ENCODE results near the gene CLASP1. TPM values are rescaled to one million over a fixed set of nuclear protein-coding genes. Genes with fewer than 3 reads are reported as not detected.
A peak's percentile ranks its signal among the peaks of the same experiment; 100 is the strongest.
"Not testable (repeated sequence)": the region's sequence is repeated elsewhere in the genome, so short reads cannot be mapped to it uniquely, and the experiment has no call there.

Gene CLASP1
- total RNA-seq, 1 experiment from 2014 or later: 27.9 TPM

GRCh38 chr2:121505005-121505404 lies 144.3 kb downstream of the CLASP1 start:
- DNase-seq (ENCODE audit: low spot score): no peak

- no peak for DNase-seq (ENCODE audit: low spot score)
These were observed 144.9 kb downstream of the CLASP1 start for GRCh38 chr2:121504316-121504715.

- no peak for DNase-seq (ENCODE audit: low spot score)
These were observed 146.5 kb downstream of the CLASP1 start for GRCh38 chr2:121502781-121503180.

- DNase-seq (ENCODE audit: low spot score): no peak
These were observed 147.0 kb downstream of the CLASP1 start for GRCh38 chr2:121502246-121502645.

GRCh38 chr2:121501554-121501953 lies 147.7 kb downstream of the CLASP1 start:
- no peak for DNase-seq (ENCODE audit: low spot score)

- DNase-seq (ENCODE audit: low spot score): no peak
These were observed 148.2 kb downstream of the CLASP1 start for GRCh38 chr2:121501031-121501430.

- DNase-seq (ENCODE audit: low spot score): no peak
These were observed 150.5 kb downstream of the CLASP1 start for GRCh38 chr2:121498731-121499130.

- DNase-seq (ENCODE audit: low spot score): no peak
These were observed 156.9 kb downstream of the CLASP1 start for GRCh38 chr2:121492409-121492808.

- DNase-seq (ENCODE audit: low spot score): no peak
These were observed 157.7 kb downstream of the CLASP1 start for GRCh38 chr2:121491518-121491917.

GRCh38 chr2:121490584-121491133 lies 158.6 kb downstream of the CLASP1 start:
- DNase-seq (ENCODE audit: low spot score): no peak

- no peak for DNase-seq (ENCODE audit: low spot score)
These were observed 159.2 kb downstream of the CLASP1 start for GRCh38 chr2:121489911-121490583.

GRCh38 chr2:121489284-121489683 lies 160.0 kb downstream of the CLASP1 start:
- peak; percentile 43 for DNase-seq (ENCODE audit: low spot score)

- no peak for DNase-seq (ENCODE audit: low spot score)
These were observed 163.0 kb downstream of the CLASP1 start for GRCh38 chr2:121486191-121486790.

- DNase-seq (ENCODE audit: low spot score): no peak
These were observed 164.2 kb downstream of the CLASP1 start for GRCh38 chr2:121485039-121485438.

GRCh38 chr2:121483846-121484245 lies 165.4 kb downstream of the CLASP1 start:
- DNase-seq (ENCODE audit: low spot score): no peak

GRCh38 chr2:121483021-121483420 lies 166.2 kb downstream of the CLASP1 start:
- no peak for DNase-seq (ENCODE audit: low spot score)

GRCh38 chr2:121480826-121481225 lies 168.4 kb downstream of the CLASP1 start:
- DNase-seq (ENCODE audit: low spot score): no peak

- peak; percentile 61 for DNase-seq (ENCODE audit: low spot score)
These were observed 169.3 kb downstream of the CLASP1 start for GRCh38 chr2:121479882-121480522.

- DNase-seq (ENCODE audit: low spot score): no peak
These were observed 170.1 kb downstream of the CLASP1 start for GRCh38 chr2:121478996-121479745.

GRCh38 chr2:121478358-121478995 lies 170.8 kb downstream of the CLASP1 start:
- DNase-seq (ENCODE audit: low spot score): not testable (repeated sequence)

GRCh38 chr2:121476684-121477083 lies 172.6 kb downstream of the CLASP1 start:
- no peak for DNase-seq (ENCODE audit: low spot score)
